Endometrium (tissue), 2 donors: Measurements from ENCODE around the gene SAMSN1.
"Not testable (repeated sequence)": the region's sequence is repeated elsewhere in the genome, so short reads cannot be mapped to it uniquely, and the experiment has no call there.

Experiments
- FAIRE-seq: peaks from 2 replicates; lab custom pipeline; 2012; peaks lifted over from hg19 to GRCh38; lab: Jason Lieb, UNC
- donor health status: control.
- donor health status: control.

SAMSN1 gene

DNA sequence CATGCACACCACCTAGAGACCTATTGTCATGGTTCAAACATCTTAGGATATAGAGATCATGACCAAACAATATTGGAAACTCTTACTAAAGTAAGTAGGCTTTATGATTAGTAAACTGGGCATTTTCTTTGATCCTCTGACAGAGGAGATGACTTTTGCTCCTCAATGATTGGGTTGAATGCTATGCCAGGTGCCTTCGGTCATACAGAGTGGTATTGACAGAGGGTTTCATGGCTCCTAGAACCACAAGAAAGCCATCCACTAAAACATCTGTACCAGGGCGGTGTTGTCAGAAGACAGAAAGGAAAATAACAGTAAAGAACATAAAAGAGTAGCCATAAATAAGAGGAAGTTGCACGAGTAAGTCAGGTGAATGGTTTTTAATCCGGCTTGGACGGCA is 20.8 kb upstream of the SAMSN1 start:
- no peak for FAIRE-seq

DNA sequence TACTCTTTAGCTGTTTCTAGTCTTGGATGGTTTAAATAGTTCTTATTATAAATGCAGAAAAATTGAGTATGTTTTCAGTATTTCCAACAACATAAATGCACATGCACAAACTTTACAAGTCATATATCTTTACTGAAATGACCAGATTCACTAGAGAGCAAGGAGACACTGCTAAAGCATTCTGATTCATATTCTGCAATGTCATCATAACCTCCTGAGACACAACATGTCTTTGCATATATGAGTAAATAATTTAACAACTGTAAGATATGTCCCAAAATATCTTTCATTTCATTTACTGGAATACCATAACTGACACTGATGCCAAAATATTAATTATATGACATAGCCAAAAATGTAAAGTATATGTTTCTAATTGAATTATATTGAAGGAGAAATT is 16.8 kb upstream of the SAMSN1 start:
- no peak for FAIRE-seq

DNA sequence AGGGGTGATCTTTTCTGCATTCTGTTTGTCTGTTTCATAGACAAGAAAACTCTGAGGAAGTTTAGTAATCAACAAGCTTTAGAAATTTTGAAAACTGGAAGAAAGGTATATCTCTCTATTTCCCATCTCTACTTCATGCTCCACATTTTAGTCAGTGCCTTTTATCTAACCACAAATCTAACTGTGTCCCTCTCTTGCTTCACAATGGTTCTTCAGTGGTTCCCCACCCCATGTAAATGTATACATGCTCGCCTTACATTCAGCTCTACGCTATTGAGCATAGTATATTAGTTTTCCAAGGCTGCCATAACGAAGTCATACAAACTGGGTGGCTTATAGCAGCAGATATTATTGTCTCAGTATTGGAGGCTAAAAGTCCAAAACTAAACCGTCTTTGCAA is 14.4 kb upstream of the SAMSN1 start:
- no peak for FAIRE-seq

DNA sequence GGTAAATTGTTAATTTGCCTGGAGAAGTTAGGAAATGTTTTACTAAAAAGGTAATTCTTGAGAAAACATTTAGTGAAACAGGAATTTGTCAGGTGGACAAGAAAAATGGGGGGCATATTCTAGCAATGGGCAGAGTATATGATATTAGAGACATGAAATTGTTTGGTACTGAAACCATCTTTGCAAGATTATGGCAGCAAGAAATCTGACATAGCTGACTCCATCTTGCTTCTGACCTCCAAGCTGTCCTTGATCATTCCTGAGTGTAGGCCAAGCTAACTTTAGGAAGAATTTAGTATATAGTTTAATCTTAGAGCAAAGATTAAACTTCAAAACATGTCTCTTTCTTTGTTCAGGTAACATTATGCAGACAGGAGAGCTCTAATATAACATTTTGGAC is 14.0 kb upstream of the SAMSN1 start:
- no peak for FAIRE-seq

DNA sequence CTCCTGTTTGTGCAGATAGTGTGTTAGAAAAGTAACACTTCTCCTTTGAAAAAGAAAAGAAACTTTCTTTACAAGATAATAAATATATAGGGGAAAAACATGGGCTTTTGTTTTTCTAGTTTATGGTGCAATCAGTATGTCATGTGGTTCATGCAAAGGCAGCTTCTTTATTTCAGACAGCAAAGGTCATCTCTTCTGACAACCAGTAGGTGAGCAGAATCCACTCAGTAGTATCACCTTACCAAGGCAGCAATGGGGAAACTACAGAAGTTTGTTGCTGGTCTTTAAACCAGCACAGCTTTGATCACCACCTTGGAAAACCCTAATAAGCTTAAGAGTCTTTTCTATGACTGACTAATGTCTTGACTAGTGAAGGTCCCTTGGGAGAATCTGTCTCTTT is 13.0 kb upstream of the SAMSN1 start:
- no peak for FAIRE-seq

DNA sequence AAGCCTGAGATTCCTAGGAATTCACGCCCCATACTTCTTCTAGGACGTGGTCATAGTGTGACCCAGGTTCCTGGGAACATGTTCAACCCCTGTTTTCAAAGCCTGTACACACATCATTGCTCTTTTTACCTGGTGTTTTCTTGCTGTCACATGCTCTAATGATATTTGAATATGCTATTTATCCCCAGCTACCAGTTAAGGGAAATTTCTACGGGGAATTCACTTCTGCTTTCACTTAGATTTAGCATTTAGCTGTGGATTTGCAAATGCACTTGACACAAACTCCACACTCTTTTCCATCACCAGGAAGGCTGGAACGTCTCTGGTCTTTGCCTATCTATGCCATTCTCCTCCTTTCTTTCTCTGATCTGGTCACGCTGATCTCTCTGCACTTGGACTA is 11.3 kb upstream of the SAMSN1 start:
- FAIRE-seq: no peak

DNA sequence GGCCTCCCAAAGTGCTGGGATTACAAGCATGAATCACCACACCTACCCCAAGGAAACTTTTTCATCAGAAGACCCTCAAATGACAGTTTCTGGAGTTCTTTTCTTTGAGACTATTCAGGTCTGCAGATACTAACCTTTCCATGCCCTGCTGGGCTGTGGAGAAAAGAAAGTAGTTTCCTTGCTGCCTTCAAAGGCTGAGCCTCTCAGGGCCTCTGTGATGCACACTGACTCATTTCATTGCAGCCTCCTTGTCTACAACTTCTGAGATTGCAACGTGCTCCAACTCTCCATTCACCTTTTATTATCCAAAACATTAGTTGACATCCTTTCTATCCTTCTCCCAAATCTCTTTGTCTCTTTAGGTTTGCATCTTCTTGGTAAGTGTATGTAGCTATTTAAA is 8.8 kb upstream of the SAMSN1 start:
- FAIRE-seq: no peak

DNA sequence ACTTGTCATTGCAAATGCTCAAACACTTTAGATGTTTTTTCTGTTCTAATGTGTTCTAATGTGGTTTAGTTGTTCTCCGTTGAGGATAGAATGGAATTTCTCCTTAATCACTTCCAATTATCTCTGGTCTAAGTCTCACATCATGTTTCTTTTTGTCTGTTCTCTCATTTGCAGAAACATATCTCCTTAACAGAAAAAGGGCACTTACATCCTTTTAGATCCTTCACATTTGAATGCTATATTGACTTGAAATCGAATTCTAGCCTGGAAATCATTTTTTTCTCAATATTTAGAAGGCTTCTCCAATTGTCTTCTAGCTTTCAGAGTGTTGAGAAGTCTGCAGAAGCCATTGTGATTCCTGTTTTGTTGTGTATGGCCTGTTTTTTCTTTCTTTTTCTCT is 7.3 kb upstream of the SAMSN1 start:
- no peak for FAIRE-seq

DNA sequence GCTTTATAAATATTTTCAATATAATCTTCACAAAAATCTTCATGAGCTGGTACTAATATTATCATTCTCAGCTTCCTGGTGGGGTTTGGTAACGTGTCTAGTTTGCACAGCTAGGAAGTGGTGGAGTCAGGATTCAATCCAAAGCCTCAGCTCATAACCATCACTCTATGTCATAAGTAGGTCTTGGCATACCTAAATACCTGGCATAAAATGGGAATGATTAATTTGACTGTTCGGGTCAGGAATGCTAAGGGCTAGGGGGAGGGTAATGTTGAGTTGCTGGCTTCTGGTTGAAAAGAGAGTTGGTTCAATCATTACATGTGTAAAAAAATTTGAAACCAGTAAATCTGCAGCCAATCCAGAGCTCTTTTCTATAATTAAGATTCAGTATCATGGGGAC is 5.6 kb upstream of the SAMSN1 start:
- no peak for FAIRE-seq

DNA sequence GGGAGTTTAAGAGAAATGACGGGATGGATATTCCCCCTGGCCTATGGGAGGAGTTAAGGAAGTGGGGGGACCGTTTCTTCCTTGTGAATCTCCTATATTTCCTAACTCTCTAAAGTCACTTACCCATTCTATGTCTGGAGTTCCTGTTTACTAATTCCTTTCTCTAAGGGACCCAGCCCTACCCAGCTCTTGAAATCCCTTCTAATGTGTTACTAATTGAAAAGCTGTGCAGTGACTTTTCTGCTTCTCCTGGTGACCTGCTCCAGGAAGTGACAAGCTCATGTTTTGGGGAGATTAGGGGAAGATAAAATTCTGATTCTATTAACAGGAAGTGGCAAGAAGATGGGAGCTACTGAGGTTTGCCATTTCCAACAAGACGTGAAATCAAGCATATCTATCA is 4.0 kb upstream of the SAMSN1 start:
- no peak for FAIRE-seq

DNA sequence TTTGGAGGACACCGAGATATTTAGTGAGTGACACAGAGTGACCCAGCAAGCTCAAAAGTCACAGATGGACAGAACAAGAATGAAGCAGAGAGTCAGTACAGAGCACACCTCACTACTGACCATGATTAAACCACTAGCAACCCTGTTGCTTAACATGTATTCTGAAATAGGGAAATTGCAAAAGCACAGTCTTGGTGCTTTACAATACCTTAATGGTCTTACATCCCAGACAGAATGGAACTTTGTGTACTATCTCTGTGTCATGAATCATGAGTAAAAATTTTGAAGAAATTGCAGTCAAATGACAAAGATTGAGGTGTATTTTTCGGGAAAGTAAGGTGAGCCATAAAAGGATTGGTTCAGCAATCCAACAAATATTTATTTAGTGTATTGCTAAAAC is 2.7 kb upstream of the SAMSN1 start:
- FAIRE-seq: no peak

DNA sequence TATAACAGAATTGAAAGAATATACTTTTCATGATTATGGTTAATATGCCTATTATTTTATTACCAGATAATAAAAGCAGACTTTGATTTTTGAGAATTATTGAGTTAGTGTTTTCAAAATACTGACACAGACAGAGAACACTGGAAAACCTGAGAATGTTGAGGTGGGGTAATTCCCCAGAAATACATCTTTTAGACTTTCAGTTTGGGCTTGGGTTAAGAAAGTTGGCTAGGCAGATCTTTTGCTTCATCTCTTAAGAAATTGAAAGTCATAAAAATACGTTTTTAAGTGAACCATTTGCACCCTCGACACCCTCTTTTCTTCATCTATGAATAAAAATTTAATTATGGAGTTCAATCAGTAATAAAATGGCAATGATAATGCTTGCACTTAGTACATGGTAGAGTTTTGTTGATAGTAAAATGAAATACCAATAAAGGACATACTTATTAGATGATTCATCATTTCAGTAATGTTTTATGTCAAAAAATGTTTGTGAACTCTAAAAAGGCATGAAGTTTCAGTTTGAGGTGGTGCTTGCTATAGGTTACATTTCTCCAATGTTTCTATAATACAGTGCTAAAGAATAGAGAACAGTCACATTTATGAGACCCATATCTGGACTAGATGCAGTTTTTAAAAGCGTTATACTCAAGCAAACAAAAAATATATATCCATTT is 1.9 kb upstream of the SAMSN1 start:
- FAIRE-seq: no peak

DNA sequence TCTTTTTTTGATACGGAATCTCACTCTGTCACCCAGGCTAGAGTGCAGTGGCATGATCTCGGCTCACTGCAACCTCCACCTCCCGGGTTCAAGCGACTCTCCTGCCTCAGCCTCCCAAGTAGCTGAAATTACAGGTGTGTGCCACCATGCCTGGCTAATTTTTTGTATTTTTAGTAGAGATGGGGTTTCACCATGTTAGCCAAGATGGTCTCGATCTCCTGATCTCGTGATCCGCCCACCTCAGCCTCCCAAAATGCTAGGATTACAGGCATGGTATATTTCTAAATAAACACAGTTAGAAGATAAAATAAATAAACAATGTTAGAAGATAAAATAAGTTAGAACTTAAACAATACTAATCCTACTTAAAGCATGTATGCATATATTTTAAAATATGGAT is 604 bp upstream of the SAMSN1 start:
- FAIRE-seq: not testable (repeated sequence)

DNA sequence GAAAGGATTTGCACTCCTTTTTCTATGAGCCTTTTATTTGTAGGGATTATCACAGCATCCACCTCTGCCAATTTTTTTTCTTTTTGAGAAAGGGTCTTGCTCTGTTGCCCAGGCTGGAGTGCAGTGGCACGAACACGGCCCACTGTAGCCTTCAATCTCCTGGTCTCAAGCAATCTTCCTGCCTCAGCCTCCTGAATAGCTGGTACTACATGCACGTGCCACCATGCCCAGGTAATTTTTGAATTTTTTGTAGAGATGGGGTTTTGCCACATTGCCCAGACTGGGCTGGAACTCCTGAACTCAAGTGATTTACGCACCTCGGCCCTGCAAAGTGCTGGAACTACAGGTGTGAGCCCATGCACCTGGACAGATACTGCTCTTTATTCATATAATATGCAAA is 2.1 kb downstream of the SAMSN1 start:
- no peak for FAIRE-seq

DNA sequence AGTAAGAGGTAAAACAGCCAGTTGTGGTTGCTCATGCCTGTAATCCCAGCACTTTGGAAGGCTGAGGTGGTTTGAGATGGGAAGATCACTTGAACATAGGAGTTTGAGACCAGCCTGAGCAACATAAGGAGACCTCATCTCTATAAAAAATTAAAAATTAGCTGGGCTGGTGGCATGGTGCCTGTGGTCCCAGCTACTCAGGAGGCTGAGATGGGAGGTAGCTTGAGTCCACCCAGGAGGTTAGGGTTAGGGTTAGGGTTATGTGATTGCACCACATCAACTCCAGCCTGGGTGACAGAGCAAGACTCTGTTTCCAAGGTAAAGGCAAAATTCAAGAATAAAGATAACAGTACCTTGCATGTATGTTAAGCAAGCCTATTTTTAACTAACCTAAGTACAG is 3.5 kb downstream of the SAMSN1 start:
- no peak for FAIRE-seq

DNA sequence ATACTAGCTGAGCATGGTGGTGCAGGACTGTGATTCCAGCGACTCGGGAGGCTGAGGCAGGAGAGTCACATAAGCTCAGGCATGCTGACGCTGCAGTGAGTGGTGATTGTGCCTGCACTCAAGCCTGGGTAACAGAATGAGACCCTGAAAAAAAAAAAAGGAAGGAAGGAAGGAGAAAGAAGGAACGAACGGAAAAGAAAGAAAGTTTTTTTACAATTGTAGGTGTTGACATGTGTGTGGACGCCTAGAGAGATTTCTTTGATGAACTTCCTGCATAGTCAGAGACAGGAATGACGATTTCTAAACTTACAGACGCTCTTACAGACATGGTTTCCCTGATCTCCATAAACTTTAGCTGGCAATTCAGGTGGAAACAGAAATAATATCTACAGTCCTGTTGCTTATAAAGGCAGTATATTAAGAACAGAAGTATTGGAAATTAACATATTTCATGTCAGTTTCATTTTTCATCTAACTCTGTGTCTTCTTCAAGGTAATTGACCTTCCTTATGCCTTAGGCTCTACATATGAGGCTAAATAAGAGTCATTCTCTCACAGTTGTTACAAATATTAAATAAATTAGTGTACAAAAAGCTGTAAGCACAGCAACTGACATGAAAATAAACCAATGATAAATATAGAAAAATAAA is 4.1 kb downstream of the SAMSN1 start:
- FAIRE-seq: no peak

DNA sequence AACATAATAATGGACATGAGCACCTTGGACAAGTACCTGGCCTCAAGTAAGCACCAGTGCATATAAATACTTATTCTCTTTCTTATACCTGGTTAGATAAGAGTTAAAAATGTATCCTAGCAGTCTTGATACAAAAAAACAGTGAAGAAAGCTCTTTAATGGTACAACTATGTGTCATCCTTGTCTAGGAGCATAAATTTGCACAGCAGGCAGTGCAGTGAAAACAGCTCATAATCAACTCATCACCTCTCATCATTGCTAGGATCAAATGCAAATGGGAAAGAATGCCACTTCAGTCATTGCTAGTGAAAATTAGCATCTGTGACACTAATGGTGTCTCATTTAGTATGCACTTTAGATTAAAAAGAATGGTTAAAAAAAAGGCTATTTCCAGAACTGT is 7.6 kb downstream of the SAMSN1 start:
- FAIRE-seq: no peak

DNA sequence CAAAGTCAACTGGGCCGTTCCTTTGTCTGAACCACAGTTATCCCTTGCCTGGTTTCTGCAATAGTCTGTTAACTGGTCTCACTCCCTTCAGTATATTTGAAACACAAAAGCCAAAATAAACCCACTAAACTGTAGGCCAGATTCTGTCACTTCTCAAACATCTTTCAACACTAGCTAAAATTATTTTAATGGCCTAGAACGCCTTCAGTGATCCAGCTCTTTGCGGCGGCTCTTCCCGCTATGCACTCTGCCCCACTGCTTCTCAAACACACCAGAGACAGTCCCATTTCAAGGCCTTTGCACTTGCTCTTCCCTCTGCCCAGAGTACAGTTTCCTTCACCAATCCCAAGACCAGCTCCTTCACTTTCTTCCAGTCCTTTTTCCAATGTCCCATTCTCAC is 9.2 kb downstream of the SAMSN1 start:
- FAIRE-seq: no peak

DNA sequence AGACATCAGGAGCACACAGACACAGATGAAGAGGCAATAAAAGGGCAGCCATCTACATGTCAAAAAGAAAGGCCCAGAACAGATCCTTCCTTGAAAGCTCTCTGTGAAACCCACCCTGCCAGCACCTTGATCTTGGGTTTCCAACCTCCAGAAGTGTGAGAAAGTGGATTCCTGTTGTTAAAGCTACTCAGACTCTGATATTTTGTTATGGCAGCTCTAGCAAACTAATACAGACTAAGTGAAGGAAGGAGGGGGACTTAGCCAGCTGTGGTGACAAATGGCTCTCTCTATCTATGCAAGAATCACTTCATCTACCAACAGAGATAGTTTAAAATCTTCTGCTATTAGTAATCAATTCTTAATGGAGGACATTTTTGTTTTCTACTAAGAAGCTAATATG is 10.4 kb downstream of the SAMSN1 start:
- no peak for FAIRE-seq

DNA sequence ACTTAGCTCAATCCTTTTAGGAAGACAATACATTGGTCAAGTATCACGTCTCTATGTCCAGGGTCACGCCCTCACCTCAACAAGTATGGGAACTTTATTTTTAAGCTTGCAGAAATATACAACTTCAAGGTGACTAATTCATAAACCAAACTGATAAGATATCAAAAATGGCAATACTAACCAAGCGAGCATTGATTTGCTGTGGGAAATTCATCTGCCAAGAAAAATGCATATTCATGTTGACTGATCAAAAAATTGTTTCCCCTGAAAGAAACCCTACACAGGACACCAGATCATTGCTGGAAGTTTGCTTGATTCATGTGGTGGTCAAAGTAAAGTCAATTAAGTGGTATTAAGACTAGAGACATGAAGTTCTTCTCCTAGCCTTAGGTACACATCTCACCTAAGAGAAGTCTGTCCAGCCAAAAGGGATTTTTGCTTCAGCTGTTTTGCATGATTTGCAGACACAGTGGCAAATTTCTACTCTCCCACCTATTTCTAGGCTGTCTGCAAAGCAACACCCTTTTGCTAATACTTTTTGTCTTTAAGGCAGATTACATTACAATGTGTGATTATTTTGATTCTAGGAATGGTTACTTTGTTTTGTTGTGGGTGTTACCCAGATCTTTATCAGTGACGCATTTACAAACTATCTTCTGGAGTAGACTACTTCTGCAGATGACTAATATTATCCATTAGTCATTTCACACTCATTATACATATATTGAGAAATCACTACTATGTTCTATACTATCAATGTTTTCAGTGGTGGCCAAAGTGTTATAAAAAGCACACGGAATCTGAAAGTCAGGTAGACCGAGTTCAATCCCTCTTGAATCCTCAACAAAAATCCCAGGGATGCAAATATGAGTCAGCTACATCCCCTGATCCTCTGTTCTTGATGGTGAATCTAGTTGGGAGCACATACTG is 12.4 kb downstream of the SAMSN1 start:
- peak; percentile 45 for FAIRE-seq

DNA sequence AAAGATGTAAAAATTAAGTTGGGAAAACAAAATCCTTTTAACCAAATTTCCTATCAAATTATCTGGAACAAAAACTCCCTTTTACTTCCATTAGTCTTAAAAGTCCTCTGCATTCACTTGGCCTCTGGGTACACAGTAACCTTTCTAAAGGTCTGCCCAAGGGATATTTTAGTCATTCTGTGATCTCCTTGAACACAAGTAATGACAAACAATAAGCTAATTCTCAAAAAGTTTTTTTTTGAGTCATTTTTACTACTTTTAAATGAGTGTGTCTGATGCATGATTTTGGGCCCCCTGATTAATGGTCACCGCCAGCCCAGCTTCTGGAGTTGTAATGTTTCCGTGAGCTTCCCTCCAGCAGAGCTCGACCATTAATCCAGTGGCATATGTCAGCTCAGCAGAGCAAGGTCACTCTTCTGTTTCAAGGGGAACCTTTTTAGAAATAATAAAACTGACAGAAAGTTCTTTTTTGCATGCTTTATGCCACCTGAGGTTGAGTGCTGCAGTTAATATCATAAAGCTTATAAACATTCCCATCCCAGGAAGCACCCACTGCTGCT is 14.3 kb downstream of the SAMSN1 start:
- no peak for FAIRE-seq

DNA sequence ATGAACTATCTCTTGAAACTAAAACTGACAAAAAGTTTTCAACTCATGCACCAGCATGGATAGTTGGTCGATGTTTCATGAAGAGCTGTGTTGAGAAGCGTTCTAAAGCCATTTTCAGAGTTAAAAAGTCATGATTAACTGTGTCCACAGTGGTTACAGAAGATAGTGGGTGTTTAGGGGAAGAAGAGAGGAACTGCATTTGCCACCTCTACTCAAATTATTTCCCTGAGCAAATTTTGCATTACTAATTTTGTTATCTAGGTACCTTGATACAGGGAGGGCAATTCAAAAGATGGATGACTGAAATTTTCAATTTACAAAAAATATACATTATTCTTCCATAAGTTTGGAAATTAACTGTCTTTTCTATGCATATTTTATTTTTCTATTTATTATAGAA is 15.5 kb downstream of the SAMSN1 start:
- no peak for FAIRE-seq

DNA sequence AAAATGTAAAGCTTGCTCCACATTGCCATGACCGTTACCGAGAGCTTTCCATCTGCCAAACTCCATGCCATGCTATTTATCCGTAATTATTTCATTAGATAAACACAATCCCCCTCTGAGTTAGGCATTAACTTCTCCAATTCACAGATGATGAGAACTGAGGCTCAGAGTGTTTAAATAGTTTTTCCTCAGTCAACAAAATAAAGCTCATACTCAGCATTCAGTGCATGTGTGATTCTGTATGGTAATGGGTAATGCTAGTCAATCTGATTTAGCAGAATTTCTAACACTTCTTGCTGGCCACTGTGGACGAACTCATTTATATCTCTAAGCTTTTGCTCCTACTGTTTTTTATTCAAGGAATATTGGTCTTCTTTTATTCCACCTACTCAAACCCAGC is 17.3 kb downstream of the SAMSN1 start:
- FAIRE-seq: no peak
